H1 (cell line): ENCODE data around the gene ZBTB37. TPM values are rescaled to one million over a fixed set of nuclear protein-coding genes. Genes with fewer than 3 reads are reported as not detected.

Source experiments
- CTCF ChIA-PET: fragments of 300-600 bp; sonication (Branson Sonifier 250); formaldehyde crosslinking; loops from one replicate; lab custom pipeline; 2021; ENCODE audit not compliant: partially characterized antibody; lab: Charles Lee
- POLR2A ChIA-PET: fragments of 300-600 bp; sonication (Branson Sonifier 250); formaldehyde crosslinking; loops from one replicate; lab custom pipeline; 2021; ENCODE audit warnings: inconsistent platforms; ENCODE audit not compliant: partially characterized antibody; lab: Charles Lee
- DNase-seq, 2 experiments: peaks; one replicate each; pipeline versions ENCODE4 v3.0.0 to v3.0.0-alpha.2; 2010 to 2022; ENCODE audit warnings: low spot score in 2 of 2, low read depth in 1 of 2, mixed read lengths in 1 of 2
- FAIRE-seq: peaks from 2 replicates; lab custom pipeline; 2011; peaks lifted over from hg19 to GRCh38; lab: Jason Lieb, UNC
- H2AFZ ChIP-seq: 2 replicates; pipeline ENCODE4 v1.8.1; 2012; ENCODE audit warnings: low read length, inconsistent platforms
- H2AK5ac ChIP-seq: 2 replicates; pipeline ENCODE4 v1.6.1; 2013; ENCODE audit warnings: low read depth, low read length
- H2BK120ac ChIP-seq: replicated peaks from 2 replicates; pipeline ENCODE3; 2013; ENCODE audit warnings: low read depth, low read length, inconsistent platforms
- H2BK12ac ChIP-seq: 2 replicates; pipeline ENCODE4 v1.6.1; 2013; ENCODE audit warnings: low read depth, low read length
- H2BK15ac ChIP-seq: 2 replicates; pipeline ENCODE4 v1.6.1; 2013; ENCODE audit warnings: low read length
- H2BK20ac ChIP-seq: 2 replicates; pipeline ENCODE4 v1.6.1; 2013; ENCODE audit warnings: low read length
- H2BK5ac ChIP-seq: 2 replicates; pipeline ENCODE4 v1.6.1; 2013; ENCODE audit warnings: low read depth, low read length
- H3K14ac ChIP-seq: 2 replicates; pipeline ENCODE4 v1.6.1; 2013; ENCODE audit warnings: inconsistent platforms; ENCODE audit not compliant: insufficient read length
- H3K18ac ChIP-seq: 2 replicates; pipeline ENCODE4 v1.6.1; 2013; ENCODE audit warnings: low read length; ENCODE audit errors: extremely low read depth
- H3K23ac ChIP-seq: 2 replicates; pipeline ENCODE4 v1.6.1; 2013; ENCODE audit warnings: inconsistent platforms; ENCODE audit not compliant: insufficient read length
- H3K23me2 ChIP-seq: 2 replicates; pipeline ENCODE4 v1.6.1; 2013; ENCODE audit warnings: low read depth, low read length
- H3K27ac ChIP-seq: 2 replicates; pipeline ENCODE4 v1.6.1; 2011; ENCODE audit warnings: low read depth, low read length, inconsistent platforms
- H3K27me3 ChIP-seq, 4 experiments: replicated peaks in 1 of 4; 1 replicate in 1 of 4; 2 replicates in 3 of 4; pipeline versions ENCODE4 v1.6.1 to v1.8.1; 2011 to 2013; ENCODE audit warnings: low read length in 3 of 4, mild to moderate bottlenecking in 3 of 4, inconsistent platforms in 2 of 4, mixed read lengths in 2 of 4, moderate library complexity in 1 of 4; ENCODE audit not compliant: control insufficient read depth in 3 of 4, insufficient read depth in 3 of 4; ENCODE audit errors: extremely low read depth in 1 of 4
- H3K36me3 ChIP-seq, 4 experiments: 2 replicates each; pipeline versions ENCODE4 v1.6.1 to v1.8.1; 2011 to 2013; ENCODE audit warnings: mild to moderate bottlenecking in 4 of 4, low read length in 3 of 4, moderate library complexity in 2 of 4, control low read depth in 1 of 4, inconsistent platforms in 1 of 4; ENCODE audit not compliant: insufficient read depth in 4 of 4, control insufficient read depth in 2 of 4
- H3K4ac ChIP-seq: replicated peaks from 2 replicates; pipeline ENCODE3; 2013; ENCODE audit warnings: low read length, low read depth, mixed read lengths, inconsistent platforms; ENCODE audit not compliant: insufficient read length
- H3K4me1 ChIP-seq, 4 experiments: replicated peaks in 1 of 4; 1 replicate in 1 of 4; 2 replicates in 3 of 4; pipeline versions ENCODE4 v1.6.1 to v1.8.1; 2011 to 2013; ENCODE audit warnings: low read length in 3 of 4, inconsistent platforms in 2 of 4, mixed read lengths in 1 of 4; ENCODE audit not compliant: insufficient read depth in 4 of 4, control insufficient read depth in 3 of 4
- H3K4me2 ChIP-seq, 2 experiments: 2 replicates each; pipeline versions ENCODE4 v1.6.1 to v1.8.1; 2011 to 2013; ENCODE audit warnings: low read depth in 2 of 2, low read length in 2 of 2, control low read depth in 1 of 2, inconsistent platforms in 1 of 2, mild to moderate bottlenecking in 1 of 2; ENCODE audit not compliant: insufficient read depth in 1 of 2
- H3K4me3 ChIP-seq, 4 experiments: fragments of 200-600, 300-600 bp in 1 of 4; sonication (generic), shearing (Covaris generic), sonication (Bioruptor Twin) in 1 of 4; 2 replicates each; pipeline versions ENCODE4 v1.5.1 to v1.8.1; 2011 to 2016; ENCODE audit warnings: low read length in 4 of 4, low read depth in 3 of 4, control low read depth in 2 of 4, inconsistent platforms in 2 of 4, mild to moderate bottlenecking in 2 of 4, mixed read lengths in 1 of 4, moderate library complexity in 1 of 4; ENCODE audit not compliant: insufficient read depth in 2 of 4; ENCODE audit errors: extremely low read depth in 1 of 4
- H3K56ac ChIP-seq: replicated peaks from 2 replicates; pipeline ENCODE3; 2013; ENCODE audit warnings: low read depth, mild to moderate bottlenecking, mixed read lengths, low read length, inconsistent platforms; ENCODE audit not compliant: insufficient read length
- H3K79me1 ChIP-seq: 2 replicates; pipeline ENCODE4 v1.6.1; 2013; ENCODE audit warnings: low read depth, low read length, control low read depth
- H3K79me2 ChIP-seq, 2 experiments: 2 replicates each; pipeline versions ENCODE4 v1.6.1 to v1.8.1; 2012 to 2013; ENCODE audit warnings: low read length in 2 of 2, mild to moderate bottlenecking in 2 of 2, inconsistent platforms in 1 of 2; ENCODE audit not compliant: insufficient read depth in 2 of 2, control insufficient read depth in 1 of 2
- H3K9ac ChIP-seq, 4 experiments: replicated peaks in 1 of 4; 1 replicate in 1 of 4; 2 replicates in 3 of 4; pipeline versions ENCODE4 v1.6.1 to v1.8.1; 2011 to 2013; ENCODE audit warnings: low read depth in 3 of 4, low read length in 3 of 4, control low read depth in 2 of 4, mild to moderate bottlenecking in 2 of 4, moderate library complexity in 2 of 4, inconsistent platforms in 1 of 4; ENCODE audit errors: extremely low read depth in 1 of 4
- H3K9me3 ChIP-seq, 2 experiments: 2 replicates each; pipeline versions ENCODE4 v1.6.1 to v1.8.1; 2012 to 2013; ENCODE audit warnings: mild to moderate bottlenecking in 2 of 2, moderate library complexity in 2 of 2, control low read depth in 1 of 2, inconsistent platforms in 1 of 2, low read depth in 1 of 2, low read length in 1 of 2, mixed read lengths in 1 of 2; ENCODE audit not compliant: insufficient read depth in 2 of 2
- H4K20me1 ChIP-seq, 2 experiments: replicated peaks in 1 of 2; 2 replicates each; pipeline versions ENCODE3 to v1.8.1; 2011 to 2013; ENCODE audit warnings: inconsistent platforms in 2 of 2, low read length in 2 of 2, mild to moderate bottlenecking in 1 of 2; ENCODE audit not compliant: insufficient read depth in 2 of 2, control insufficient read depth in 1 of 2
- H4K5ac ChIP-seq: 2 replicates; pipeline ENCODE4 v1.6.1; 2013; ENCODE audit warnings: low read length, low read depth, mixed read lengths, inconsistent platforms; ENCODE audit not compliant: insufficient read length
- H4K8ac ChIP-seq: 2 replicates; pipeline ENCODE4 v1.8.0; 2013; ENCODE audit warnings: mild to moderate bottlenecking, moderate library complexity, low read length, inconsistent platforms; ENCODE audit not compliant: insufficient read depth; ENCODE audit errors: extremely low read depth
- H4K91ac ChIP-seq: replicated peaks from 2 replicates; pipeline ENCODE3; 2013; ENCODE audit warnings: low read length, mixed read lengths, inconsistent platforms; ENCODE audit not compliant: insufficient read length
- CBX5 ChIP-seq: fragments of 300-800, 300-1000 bp; sonication (generic); IDR thresholded peaks from 2 replicates; pipeline ENCODE4 v1.7.1; 2016; ENCODE audit warnings: antibody characterized with exemption, low read length, low read depth
- CHD2 ChIP-seq: IDR thresholded peaks from 2 replicates; pipeline ENCODE4 v1.6.1; 2012; ENCODE audit warnings: low read length, improper control_type of control experiment
- FOSL1 ChIP-seq: IDR thresholded peaks from 2 replicates; pipeline ENCODE4 v1.6.1; 2011; ENCODE audit warnings: mild to moderate bottlenecking, low read depth, low read length, moderate library complexity; ENCODE audit not compliant: insufficient read depth
- GTF2F1 ChIP-seq: IDR thresholded peaks from 2 replicates; pipeline ENCODE4 v1.6.1; 2012; ENCODE audit warnings: low read depth, low read length, improper control_type of control experiment, borderline replicate concordance
- HDAC6 ChIP-seq: IDR thresholded peaks from one replicate; pipeline ENCODE4 v1.7.1; 2012; ENCODE audit warnings: low read depth, mild to moderate bottlenecking, inconsistent platforms, low read length, moderate library complexity
- KDM1A ChIP-seq: fragments of 200-600, 300-600 bp; sonication (generic); IDR thresholded peaks from 2 replicates; pipeline ENCODE4 v1.7.1; 2016; ENCODE audit warnings: mild to moderate bottlenecking, low read length, borderline replicate concordance
- MAX ChIP-seq: IDR thresholded peaks from 2 replicates; pipeline ENCODE4 v1.6.1; 2012; ENCODE audit warnings: inconsistent platforms
- POU5F1 ChIP-seq: IDR thresholded peaks from 2 replicates; pipeline ENCODE4 v1.6.1; 2011; ENCODE audit warnings: low read depth, mild to moderate bottlenecking, low read length, moderate library complexity
- RAD21 ChIP-seq, 2 experiments: IDR thresholded peaks in 1 of 2; conservative IDR thresholded peaks in 1 of 2; 2 replicates each; pipeline ENCODE4 v1.6.1; 2011; ENCODE audit warnings: low read depth in 2 of 2, low read length in 2 of 2, improper control_type of control experiment in 1 of 2, inconsistent platforms in 1 of 2, mild to moderate bottlenecking in 1 of 2, moderate library complexity in 1 of 2
- SIX5 ChIP-seq: IDR thresholded peaks from 2 replicates; pipeline ENCODE4 v1.6.1; 2011; ENCODE audit warnings: mild to moderate bottlenecking, low read depth, low read length
- SRF ChIP-seq: IDR thresholded peaks from 2 replicates; pipeline ENCODE4 v1.6.1; 2011; ENCODE audit warnings: mild to moderate bottlenecking, low read depth, low read length, moderate library complexity
- TEAD4 ChIP-seq: IDR thresholded peaks from 2 replicates; pipeline ENCODE4 v1.6.1; 2012; ENCODE audit warnings: low read depth, low read length, inconsistent platforms, mixed read lengths
- USF2 ChIP-seq: IDR thresholded peaks from 2 replicates; pipeline ENCODE4 v1.6.1; 2011; ENCODE audit warnings: low read length, improper control_type of control experiment
- WGBS, 2 experiments: shearing (Covaris generic) in 1 of 2; methylation state at CpG; one replicate each; pipeline versions ENCODE4 v1.1.6 to v1.1.7; 2013 to 2015; ENCODE audit warnings: low lambda C conversion rate in 2 of 2, mixed read lengths in 2 of 2, inconsistent platforms in 1 of 2, low coverage in 1 of 2, missing lambda C conversion rate in 1 of 2; ENCODE audit not compliant: insufficient replicate concordance in 2 of 2, insufficient coverage in 1 of 2, insufficient read length in 1 of 2; ENCODE audit errors: extremely low coverage in 1 of 2, missing lambda C conversion rate in 1 of 2; 5-methylcytosine and 5-hydroxymethylcytosine counted together
- polyA plus RNA-seq, 7 experiments: library from polyadenylated mRNA; depleted of rRNA in 3 of 7; stranded (reverse) in 5 of 7; unstranded in 2 of 7; fragments of >200 nt in 5 of 7; fragments of 200-250 nt in 2 of 7; gene quantifications; 1 replicate in 5 of 7; 2 replicates in 1 of 7; 4 replicates in 1 of 7; pipeline versions ENCODE4 v1.2.1 to v1.2.3, GENCODE V29; 2011 to 2013; ENCODE audit warnings: missing spikeins in 2 of 7, mixed read lengths in 2 of 7
- total RNA-seq: library from RNA; stranded (reverse); fragmentation: NEBNext Ultra II Directional; extraction: Animal tissue kit (Norgen Biotek cat#: 25700); gene quantifications from 2 replicates; pipeline ENCODE4 v1.2.1, GENCODE V29; 2021

Gene ZBTB37
- total and polyA plus RNA-seq, 2 of the 8 experiments (the other 6 are each of a cell fraction or from before 2014, with no cell fraction given), result 1.7 to 12.5 TPM

GRCh38 chr1:173900992-173901391 lies 32.8 kb downstream of the ZBTB37 start:
- Histone ChIP-seq H3K4me2 (no peak overlapping the region), H3K9me3 (no peaks in the 10 kb centered on the region), H2AFZ (no peak overlapping the region), H4K91ac (no peak overlapping the region), H2BK120ac (no peak overlapping the region), H4K5ac (no peak overlapping the region), H3K9ac (no peak overlapping the region), H3K23ac (no peak overlapping the region), H3K23me2 (no peaks in the 10 kb centered on the region), H2AK5ac (no peak overlapping the region), H2BK20ac (no peak overlapping the region), H3K36me3 (no peaks in the 10 kb centered on the region), H3K18ac (no peak overlapping the region), H4K8ac (no peak overlapping the region), H2BK5ac (no peak overlapping the region), H2BK15ac (no peak overlapping the region), H3K79me1 (peaks cover 2% of the 10 kb centered on the region; the same call in 1 of the 2 replicates), H3K4me3 (no peak overlapping the region), H3K56ac (no peak overlapping the region), H4K20me1 (no peaks in the 10 kb centered on the region), H3K4ac (no peak overlapping the region), H3K4me1 (peaks cover 0 to 14% (median 2%) of the 10 kb centered on the region in 4 experiments; a peak in 4 of 7 replicates), H3K14ac (no peak overlapping the region), H3K79me2 (no peaks in the 10 kb centered on the region), H3K27ac (no peak overlapping the region), H2BK12ac (no peak overlapping the region), H3K27me3 (no peaks in the 10 kb centered on the region)
- FAIRE-seq, result no peak
- WGBS, 2 experiments, result 56% methylated on average over 3 of the region's 3 CpGs; no CpG with 5 or more reads in 1 of the 2 experiments
- POLR2A ChIA-PET, result interaction anchor here (2.4 kb wide), 1 partner anchor 33 kb away, joined by 11 read pairs; the partner anchor contains the start of genes GAS5 and ZBTB37
- no peak for DNase-seq
- CTCF ChIA-PET, result interaction anchor here (0.5 kb wide), 1 partner anchor 40 kb away, joined by 3 read pairs; no protein-coding TSS in a partner anchor
- TF ChIP-seq SIX5 (no peak), RAD21 (IDR thresholded peaks at IDR 0.05 in 1 of 2, conservative IDR thresholded peaks at IDR 0.05 in 1 of 2; ENCODE audit: low read depth in 2 of 2, low read length in 2 of 2) (no peak), USF2 (no peak), HDAC6 (no peak), SRF (no peak), GTF2F1 (no peak), TEAD4 (no peak), FOSL1 (no peak), MAX (no peak), CBX5 (no peak), KDM1A (no peak), POU5F1 (no peak), CHD2 (no peak)
